H1 (cell line): ENCODE results near the gene SLC25A12. TPM values are rescaled to one million over a fixed set of nuclear protein-coding genes. Genes with fewer than 3 reads are reported as not detected.
A peak's percentile ranks its signal among the peaks of the same experiment; 100 is the strongest.

ENCODE experiments used
- polyA plus RNA-seq, 7 experiments: library from polyadenylated mRNA; depleted of rRNA in 3 of 7; stranded (reverse) in 5 of 7; unstranded in 2 of 7; fragments of >200 nt in 5 of 7; fragments of 200-250 nt in 2 of 7; gene quantifications; 1 replicate in 5 of 7; 2 replicates in 1 of 7; 4 replicates in 1 of 7; pipeline versions ENCODE4 v1.2.1 to v1.2.3, GENCODE V29; 2011 to 2013; ENCODE audit warnings: missing spikeins in 2 of 7, mixed read lengths in 2 of 7
- total RNA-seq: library from RNA; stranded (reverse); fragmentation: NEBNext Ultra II Directional; extraction: Animal tissue kit (Norgen Biotek cat#: 25700); gene quantifications from 2 replicates; pipeline ENCODE4 v1.2.1, GENCODE V29; 2021
- TF ChIP-seq, protein P1 (sequence below), 3 experiments: IDR thresholded peaks; 1 replicate in 2 of 3; 2 replicates in 1 of 3; pipeline versions ENCODE4 v1.5.1 to v1.6.1; 2011; ENCODE audit warnings: low read length in 3 of 3, mild to moderate bottlenecking in 3 of 3, inconsistent platforms in 2 of 3, low read depth in 1 of 3, moderate library complexity in 1 of 3; ENCODE audit not compliant: insufficient read depth in 1 of 3; ENCODE audit errors: control extremely low read depth in 1 of 3

SLC25A12 gene
- total and polyA plus RNA-seq, 2 of the 8 experiments (the other 6 are each of a cell fraction or from before 2014, with no cell fraction given) = 7.7 to 10.2 TPM

DNA sequence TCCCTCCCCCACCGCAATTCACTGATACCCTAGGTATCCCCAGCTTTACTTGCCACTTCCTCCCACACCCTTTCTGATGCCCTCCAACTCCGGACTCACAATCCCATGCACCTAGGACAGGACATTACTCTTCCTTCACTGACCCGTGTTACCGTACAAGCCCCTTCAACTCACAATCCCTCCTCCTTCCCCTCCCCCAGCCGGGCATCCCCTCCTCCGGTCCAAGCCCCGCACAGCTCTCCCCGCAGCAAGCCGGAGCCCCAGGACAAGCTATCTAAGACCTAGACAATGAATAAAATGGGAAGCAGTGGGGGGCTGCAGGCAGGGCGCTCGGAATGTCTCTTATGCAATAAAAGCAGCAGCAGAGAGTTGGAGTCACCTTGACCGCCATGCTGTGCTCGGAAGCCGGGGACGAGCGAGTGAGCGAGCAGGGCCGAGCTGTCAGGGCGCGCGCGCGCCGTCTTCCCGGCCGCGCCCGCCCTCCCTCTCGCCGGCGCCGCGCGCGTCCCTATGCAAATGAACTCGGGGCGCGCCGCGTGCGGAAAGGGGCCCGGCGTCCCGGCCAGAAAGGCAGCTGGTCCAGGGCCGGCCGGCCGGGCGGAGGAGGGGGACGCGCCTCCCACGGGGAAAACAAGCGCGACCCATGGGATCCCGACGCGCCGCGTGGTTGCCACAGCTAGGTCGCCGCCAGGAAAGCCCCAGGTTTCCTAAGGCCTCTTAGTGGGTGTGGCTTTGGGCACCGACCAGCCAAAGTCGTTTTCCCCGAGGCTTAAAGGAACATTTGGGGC is at the start of gene SLC25A12 (continued):
- TF ChIP-seq, protein P1, sequence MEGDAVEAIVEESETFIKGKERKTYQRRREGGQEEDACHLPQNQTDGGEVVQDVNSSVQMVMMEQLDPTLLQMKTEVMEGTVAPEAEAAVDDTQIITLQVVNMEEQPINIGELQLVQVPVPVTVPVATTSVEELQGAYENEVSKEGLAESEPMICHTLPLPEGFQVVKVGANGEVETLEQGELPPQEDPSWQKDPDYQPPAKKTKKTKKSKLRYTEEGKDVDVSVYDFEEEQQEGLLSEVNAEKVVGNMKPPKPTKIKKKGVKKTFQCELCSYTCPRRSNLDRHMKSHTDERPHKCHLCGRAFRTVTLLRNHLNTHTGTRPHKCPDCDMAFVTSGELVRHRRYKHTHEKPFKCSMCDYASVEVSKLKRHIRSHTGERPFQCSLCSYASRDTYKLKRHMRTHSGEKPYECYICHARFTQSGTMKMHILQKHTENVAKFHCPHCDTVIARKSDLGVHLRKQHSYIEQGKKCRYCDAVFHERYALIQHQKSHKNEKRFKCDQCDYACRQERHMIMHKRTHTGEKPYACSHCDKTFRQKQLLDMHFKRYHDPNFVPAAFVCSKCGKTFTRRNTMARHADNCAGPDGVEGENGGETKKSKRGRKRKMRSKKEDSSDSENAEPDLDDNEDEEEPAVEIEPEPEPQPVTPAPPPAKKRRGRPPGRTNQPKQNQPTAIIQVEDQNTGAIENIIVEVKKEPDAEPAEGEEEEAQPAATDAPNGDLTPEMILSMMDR (IDR thresholded peaks at IDR 0.05; ENCODE audit: control extremely low read depth in 1 of 3, insufficient read depth in 1 of 3, low read depth in 1 of 3, low read length in 3 of 3) = peak in 1 of 3 experiments; percentile 5; a peak in 1 of 4 replicates
